ENCODE measurements around the gene SMIM28. TPM values are rescaled to one million over a fixed set of nuclear protein-coding genes. Genes with fewer than 3 reads are reported as not detected.

The SMIM28 gene
- total and polyA plus RNA-seq, 2 donors (not counting 3 experiments of a cell fraction or from before 2014, with no cell fraction given) = not detected

DNA sequence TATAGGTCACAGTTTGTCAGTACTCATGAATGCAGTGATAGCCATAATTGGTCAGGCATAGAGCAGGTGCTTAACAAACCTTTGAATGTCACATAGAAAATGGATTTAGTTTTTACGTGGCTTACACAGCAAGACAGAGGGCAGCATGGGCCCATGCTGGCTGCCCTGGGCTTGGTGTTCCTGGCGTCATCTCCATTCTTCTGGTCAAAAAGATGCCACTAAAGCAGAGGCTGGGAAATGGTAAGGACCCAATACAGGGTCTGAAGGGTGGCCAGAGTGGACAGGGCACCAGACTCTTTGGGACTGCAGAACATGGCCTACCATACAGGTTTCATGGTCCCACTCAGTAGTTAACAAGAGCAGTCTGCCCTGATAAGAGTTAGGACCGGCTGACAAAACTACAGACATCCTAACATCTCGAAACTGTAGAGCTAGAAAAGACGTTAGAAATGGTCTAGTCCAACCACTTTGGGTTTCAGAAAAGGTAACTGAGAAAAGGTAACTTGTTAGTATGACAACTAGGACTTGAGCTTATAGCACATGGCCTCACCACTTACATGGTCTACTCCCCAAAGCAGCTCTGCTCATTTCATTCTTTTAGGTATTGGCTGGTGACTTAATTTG is 48.9 kb downstream of the SMIM28 start:
- no peak overlapping the region for H3K4me3 ChIP-seq (replicated peaks in 1 of 3; ENCODE audit: insufficient read depth in 1 of 3, low read depth in 1 of 3, low read length in 3 of 3)
- no peak for FAIRE-seq
- H3K27ac ChIP-seq (ENCODE audit: insufficient read depth, low read depth, low read length) = no peak overlapping the region
- no peak overlapping the region for H3K9ac ChIP-seq (replicated peaks; ENCODE audit: extremely low read depth, insufficient read depth, low read length)
- TF ChIP-seq GATA2 (IDR thresholded peaks at IDR 0.05; ENCODE audit: insufficient read depth, insufficient read length, low read depth, low read length) (no peak), POLR2AphosphoS5 (IDR thresholded peaks at IDR 0.05; ENCODE audit: insufficient read depth, low read depth, low read length) (no peak), FOS (IDR thresholded peaks at IDR 0.05; ENCODE audit: borderline replicate concordance, insufficient read depth, low read length) (no peak), MAX (IDR thresholded peaks at IDR 0.05; ENCODE audit: insufficient read depth, insufficient read length) (no peak), EZH2 (IDR thresholded peaks at IDR 0.05; ENCODE audit: borderline replicate concordance, low read depth, low read length, severe bottlenecking) (no peak), JUN (IDR thresholded peaks at IDR 0.05; ENCODE audit: borderline replicate concordance, insufficient read depth, insufficient read length, low read depth) (no peak), MYC (IDR thresholded peaks at IDR 0.05; ENCODE audit: low read depth, low read length) (no peak), POLR2A (IDR thresholded peaks at IDR 0.05; ENCODE audit: low read depth, low read length) (no peak)
- TF ChIP-seq, protein P1, sequence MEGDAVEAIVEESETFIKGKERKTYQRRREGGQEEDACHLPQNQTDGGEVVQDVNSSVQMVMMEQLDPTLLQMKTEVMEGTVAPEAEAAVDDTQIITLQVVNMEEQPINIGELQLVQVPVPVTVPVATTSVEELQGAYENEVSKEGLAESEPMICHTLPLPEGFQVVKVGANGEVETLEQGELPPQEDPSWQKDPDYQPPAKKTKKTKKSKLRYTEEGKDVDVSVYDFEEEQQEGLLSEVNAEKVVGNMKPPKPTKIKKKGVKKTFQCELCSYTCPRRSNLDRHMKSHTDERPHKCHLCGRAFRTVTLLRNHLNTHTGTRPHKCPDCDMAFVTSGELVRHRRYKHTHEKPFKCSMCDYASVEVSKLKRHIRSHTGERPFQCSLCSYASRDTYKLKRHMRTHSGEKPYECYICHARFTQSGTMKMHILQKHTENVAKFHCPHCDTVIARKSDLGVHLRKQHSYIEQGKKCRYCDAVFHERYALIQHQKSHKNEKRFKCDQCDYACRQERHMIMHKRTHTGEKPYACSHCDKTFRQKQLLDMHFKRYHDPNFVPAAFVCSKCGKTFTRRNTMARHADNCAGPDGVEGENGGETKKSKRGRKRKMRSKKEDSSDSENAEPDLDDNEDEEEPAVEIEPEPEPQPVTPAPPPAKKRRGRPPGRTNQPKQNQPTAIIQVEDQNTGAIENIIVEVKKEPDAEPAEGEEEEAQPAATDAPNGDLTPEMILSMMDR (IDR thresholded peaks at IDR 0.05; ENCODE audit: extremely low read depth in 1 of 2, insufficient read depth in 1 of 2, low read depth in 1 of 2, low read length in 2 of 2) = no peak
- no peaks in the 10 kb centered on the region for H3K9me3 ChIP-seq (replicated peaks; ENCODE audit: control insufficient read depth, insufficient read depth, low read length)
- intact Hi-C loops (cut with micrococcal nuclease) = loop anchor here (10.0 kb wide), 1 partner anchor 268 kb away; no protein-coding TSS in a partner anchor
- H3K36me3 ChIP-seq (ENCODE audit: control insufficient read depth in 2 of 2, extremely low read depth in 1 of 2, insufficient read depth in 2 of 2, low read length in 2 of 2) = peaks cover 13 to 20% of the 10 kb centered on the region in 2 experiments
- CTCF ChIA-PET = interaction anchor here (0.6 to 1.4 kb wide), 5 partner anchors 10 to 340 kb away, joined by 3 to 5 read pairs (median 4); no protein-coding TSS in a partner anchor
- POLR2A ChIA-PET = no interaction called here
- no peaks in the 10 kb centered on the region for H4K20me1 ChIP-seq (replicated peaks; ENCODE audit: control insufficient read depth, extremely low read depth, insufficient read depth, low read length)
- H3K9me1 ChIP-seq (replicated peaks; ENCODE audit: control insufficient read depth, extremely low read depth, insufficient read depth, low read length) = no peaks in the 10 kb centered on the region
- H3K79me2 ChIP-seq (ENCODE audit: control insufficient read depth, insufficient read depth, low read length) = no peaks in the 10 kb centered on the region
- no peak overlapping the region for H2AFZ ChIP-seq (ENCODE audit: low read depth, low read length)
- BruUV-seq (replicated peaks) = no TSS peak
- H3K4me2 ChIP-seq (ENCODE audit: insufficient read depth, low read length) = no peak overlapping the region
- dilution Hi-C loops (cut with MboI; ENCODE audit: extremely low pct_ligation_motif_present, low sequenced_read_pairs) = no loop called here
- DNase-seq (ENCODE audit: low read depth, low spot score) = no peak
- H3K4me1 ChIP-seq (ENCODE audit: control insufficient read depth, extremely low read depth, insufficient read depth, low read length) = peaks cover 12% of the 10 kb centered on the region
- H3K27me3 ChIP-seq (ENCODE audit: control insufficient read depth in 2 of 2, insufficient read depth in 2 of 2, low read length in 2 of 2) = no peaks in the 10 kb centered on the region
